B cell (primary cell): ENCODE data around the gene MAFG. TPM values are rescaled to one million over a fixed set of nuclear protein-coding genes. Genes with fewer than 3 reads are reported as not detected.

ENCODE experiments used
- ATAC-seq: fragments of 200-7000 bp; cut with Tn5 transposase; one replicate; pipeline ENCODE4 v1.10.0; 2021; ENCODE audit warnings: low read depth, mild to moderate bottlenecking, moderate number of reproducible peaks, moderate library complexity
- CTCF ChIA-PET: fragments of 350-600 bp; sonication (Branson Sonifier 250); formaldehyde crosslinking; loops from one replicate; lab custom pipeline; 2021; ENCODE audit warnings: antibody characterized with exemption, inconsistent platforms; lab: Charles Lee
- POLR2A ChIA-PET: fragments of 350-600 bp; sonication (Branson Sonifier 250); formaldehyde crosslinking; loops from one replicate; lab custom pipeline; 2021; ENCODE audit warnings: antibody characterized with exemption; lab: Charles Lee
- DNase-seq: peaks from one replicate; pipeline ENCODE4 v3.0.0; 2013
- H2AFZ ChIP-seq: 2 replicates; pipeline ENCODE4 v1.6.1; 2012; ENCODE audit warnings: mild to moderate bottlenecking, low read depth, low read length; ENCODE audit not compliant: insufficient read depth, poor library complexity, severe bottlenecking
- H3K27ac ChIP-seq, 2 donors: 1 replicate in 1 of 2; 2 replicates in 1 of 2; pipeline ENCODE4 v1.5.1; 2012 to 2013; ENCODE audit warnings: low read length in 2 of 2, mild to moderate bottlenecking in 2 of 2, moderate library complexity in 1 of 2
- H3K27me3 ChIP-seq, 4 experiments: fragments of 200-600 bp in 1 of 4; sonication (generic) in 1 of 4; replicated peaks in 1 of 4; 1 replicate in 2 of 4; 2 replicates in 2 of 4; pipeline versions ENCODE4 v1.6.1 to v1.7.0; 2013 to 2016; ENCODE audit warnings: low read length in 3 of 4, mild to moderate bottlenecking in 2 of 4, mixed read lengths in 1 of 4, moderate library complexity in 1 of 4; ENCODE audit not compliant: insufficient read depth in 4 of 4, control insufficient read depth in 3 of 4; ENCODE audit errors: control extremely low read depth in 1 of 4
- H3K36me3 ChIP-seq, 2 experiments: replicated peaks in 1 of 2; 1 replicate in 1 of 2; 2 replicates in 1 of 2; pipeline versions ENCODE4 v1.6.1 to v1.7.1; 2013; ENCODE audit warnings: low read length in 1 of 2; ENCODE audit not compliant: insufficient read depth in 2 of 2, control insufficient read depth in 1 of 2; ENCODE audit errors: control extremely low read depth in 1 of 2, extremely low read depth in 1 of 2
- H3K4me1 ChIP-seq, 2 donors: fragments of 200-600 bp in 1 of 2; sonication (generic) in 1 of 2; 1 replicate in 1 of 2; 2 replicates in 1 of 2; pipeline versions ENCODE4 v1.5.1 to v1.6.1; 2013 to 2017; ENCODE audit warnings: low read length in 2 of 2; ENCODE audit not compliant: control insufficient read depth in 2 of 2, insufficient read depth in 2 of 2
- H3K4me2 ChIP-seq: replicated peaks from 2 replicates; pipeline ENCODE3; 2012; ENCODE audit warnings: mild to moderate bottlenecking, low read depth, low read length; ENCODE audit not compliant: poor library complexity, severe bottlenecking
- H3K4me3 ChIP-seq, 5 experiments: fragments of 200-600 bp in 1 of 5; sonication (generic) in 1 of 5; 1 replicate in 3 of 5; 2 replicates in 2 of 5; pipeline versions ENCODE4 v1.5.1 to v1.7.0; 2011 to 2016; ENCODE audit warnings: low read length in 4 of 5, mild to moderate bottlenecking in 4 of 5, low read depth in 2 of 5, control low read depth in 1 of 5, moderate library complexity in 1 of 5; ENCODE audit not compliant: insufficient read depth in 1 of 5; ENCODE audit errors: control extremely low read depth in 1 of 5, extremely low read depth in 1 of 5
- H3K79me2 ChIP-seq: fragments of 200-600 bp; sonication (generic); one replicate; pipeline ENCODE4 v1.6.0; 2016; ENCODE audit warnings: low read length; ENCODE audit not compliant: control insufficient read depth, insufficient read depth
- H3K9ac ChIP-seq: fragments of 200-600 bp; sonication (generic); 2 replicates; pipeline ENCODE4 v1.6.1; 2017; ENCODE audit warnings: mild to moderate bottlenecking, low read length, moderate library complexity
- H3K9me3 ChIP-seq, 3 donors: one replicate each; pipeline versions ENCODE4 v1.6.1 to v1.7.1; 2013; ENCODE audit warnings: low read length in 2 of 3; ENCODE audit not compliant: control insufficient read depth in 2 of 3, insufficient read depth in 1 of 3; ENCODE audit errors: control extremely low read depth in 1 of 3
- H4K20me1 ChIP-seq: 2 replicates; pipeline ENCODE4 v1.6.0; 2012; ENCODE audit warnings: mild to moderate bottlenecking, low read length; ENCODE audit not compliant: insufficient read depth, control insufficient read depth, poor library complexity, severe bottlenecking
- H3K27ac Mint-ChIP-seq: one replicate; pipeline ENCODE4 v1.8.0; 2021; ENCODE audit warnings: mixed read lengths
- H3K27me3 Mint-ChIP-seq: one replicate; pipeline ENCODE4 v1.8.0; 2021; ENCODE audit warnings: mixed read lengths
- H3K4me1 Mint-ChIP-seq: one replicate; pipeline ENCODE4 v1.8.0; 2021; ENCODE audit warnings: mixed read lengths
- H3K4me3 Mint-ChIP-seq: one replicate; pipeline ENCODE4 v1.8.0; 2021; ENCODE audit warnings: mixed read lengths
- H3K9me3 Mint-ChIP-seq: one replicate; pipeline ENCODE4 v1.8.0; 2022; ENCODE audit warnings: mixed read lengths; ENCODE audit not compliant: insufficient read depth
- CTCF ChIP-seq: fragments of 200-600 bp; IDR thresholded peaks from one replicate; pipeline ENCODE4 v1.8.0; 2022; ENCODE audit warnings: antibody characterized with exemption, mild to moderate bottlenecking
- EZH2 ChIP-seq: IDR thresholded peaks from 2 replicates; pipeline ENCODE4 v1.6.1; 2012; ENCODE audit warnings: borderline replicate concordance, low read depth, mild to moderate bottlenecking, moderate library complexity, low read length; ENCODE audit not compliant: insufficient read depth, poor library complexity, severe bottlenecking
- WGBS: methylation state at CpG from one replicate; pipeline ENCODE4 v1.1.5; 2013; ENCODE audit warnings: missing lambda C conversion rate; ENCODE audit not compliant: insufficient coverage; 5-methylcytosine and 5-hydroxymethylcytosine counted together
- intact Hi-C: fragments of 100-400 bp; cut with micrococcal nuclease; formaldehyde crosslinking; loops from one replicate; pipeline ENCODE4 v1.10.0; 2022
- polyA plus RNA-seq: library from polyadenylated mRNA; depleted of rRNA; stranded (reverse); fragments of >200 nt; gene quantifications from 2 replicates; pipeline ENCODE4 v1.2.3, GENCODE V29; 2012
- total RNA-seq, 2 donors: library from RNA; stranded (reverse); fragments of 120-200 nt in 1 of 2; gene quantifications; 1 replicate in 1 of 2; 2 replicates in 1 of 2; pipeline versions ENCODE4 v1.2.3 to v1.2.4, GENCODE V29; 2013 to 2022

MAFG gene
- total and polyA plus RNA-seq, 2 donors (not counting 1 experiment from before 2014, with no cell fraction given), result 11.4 to 27.9 TPM

- intact Hi-C loops, result loop anchor here (1.0 to 5.0 kb wide), 7 partner anchors 20 to 208 kb away; partner anchors contain the start of genes ARL16, MAFG, MCRIP1 and MRPL12
- ATAC-seq (no peak), DNase-seq (no peak)
- H3K4me3 Mint-ChIP-seq, result peak overlapping the region; percentile 98
- H3K4me1 ChIP-seq, result peaks cover 10 to 25% of the 10 kb centered on the region in 2 donors
- peaks cover 19% of the 10 kb centered on the region for H3K4me1 Mint-ChIP-seq
- no peaks in the 10 kb centered on the region for H3K9me3 ChIP-seq
- H3K27ac ChIP-seq, result peak overlapping the region; percentile 34 to 83
- H3K9me3 Mint-ChIP-seq, result no peaks in the 10 kb centered on the region
- H3K27me3 Mint-ChIP-seq, result no peaks in the 10 kb centered on the region
- H3K36me3 ChIP-seq, result peaks cover 2 to 42% of the 10 kb centered on the region in 2 experiments
- H2AFZ ChIP-seq, result peak overlapping the region; percentile 84
- peaks cover 47% of the 10 kb centered on the region for H3K79me2 ChIP-seq
- peak overlapping the region; percentile 84 for H3K9ac ChIP-seq
- H3K27me3 ChIP-seq, result no peaks in the 10 kb centered on the region
- H3K4me3 ChIP-seq, result peak overlapping the region in 3 of 5 experiments; percentile 62 to 71 (median 64)
- ChIA-PET POLR2A (interaction anchor here (1.0 kb wide), 1 partner anchor 208 kb away, joined by 3 read pairs; the partner anchor contains the start of genes ARL16 and HGS), CTCF (interaction anchor here (1.3 kb wide), 1 partner anchor 69 kb away, joined by 3 read pairs; no protein-coding TSS in a partner anchor)
- TF ChIP-seq CTCF (no peak), EZH2 (no peak)
- peaks cover 2% of the 10 kb centered on the region for H4K20me1 ChIP-seq
- peak overlapping the region; percentile 93 for H3K4me2 ChIP-seq
- peak overlapping the region; percentile 99 for H3K27ac Mint-ChIP-seq
- under 1% methylated on average over 40 of the region's 40 CpGs for WGBS
Observed at GRCh38 chr17:81891303-81891552, 36.3 kb downstream of the MAFG start.
